ENCODE data around the gene GNA12. TPM values are rescaled to one million over a fixed set of nuclear protein-coding genes. Genes with fewer than 3 reads are reported as not detected.
A peak's percentile ranks its signal among the peaks of the same experiment; 100 is the strongest.

GNA12 gene
- total and polyA plus RNA-seq, 2 of the 4 experiments (the other 2 are of a cell fraction) = 14.3 to 93.9 TPM

- TF ChIP-seq BHLHE40 (IDR thresholded peaks at IDR 0.05; ENCODE audit: low read depth, low read length) = no peak
- TF ChIP-seq NFE2L2 (IDR thresholded peaks at IDR 0.05; ENCODE audit: low read depth, low read length) = no peak
- TF ChIP-seq CEBPB (IDR thresholded peaks at IDR 0.05; ENCODE audit: low read depth, low read length) = no peak
- TF ChIP-seq POLR2A (IDR thresholded peaks at IDR 0.05; ENCODE audit: low read depth, low read length) = no peak
- TF ChIP-seq USF2 (IDR thresholded peaks at IDR 0.05; ENCODE audit: low read depth, low read length) = no peak
- no peak for TF ChIP-seq MXI1 (IDR thresholded peaks at IDR 0.05; ENCODE audit: borderline replicate concordance, low read depth, low read length)
- TF ChIP-seq MAZ (IDR thresholded peaks at IDR 0.05; ENCODE audit: borderline replicate concordance, low read depth, low read length) = no peak
- TF ChIP-seq MAFK (IDR thresholded peaks at IDR 0.05; ENCODE audit: low read depth, low read length) = no peak
- no peak for TF ChIP-seq FOS (IDR thresholded peaks at IDR 0.05; ENCODE audit: low read depth, low read length)
- TF ChIP-seq ELK1 (IDR thresholded peaks at IDR 0.05; ENCODE audit: borderline replicate concordance, low read depth, low read length) = no peak
- TF ChIP-seq RAD21 (IDR thresholded peaks at IDR 0.05; ENCODE audit: low read length) = no peak
- TF ChIP-seq CTCF (conservative IDR thresholded peaks at IDR 0.05; ENCODE audit: low read depth, low read length) = no peak
- no peak for TF ChIP-seq RCOR1 (IDR thresholded peaks at IDR 0.05; ENCODE audit: insufficient replicate concordance, low read length)
- no peak for TF ChIP-seq SMC3 (IDR thresholded peaks at IDR 0.05; ENCODE audit: low read depth, low read length)
- no peak for TF ChIP-seq CHD1 (IDR thresholded peaks at IDR 0.05; ENCODE audit: low read depth, low read length)
- TF ChIP-seq RFX5 (IDR thresholded peaks at IDR 0.05; ENCODE audit: low read depth, low read length) = no peak
- no peak overlapping the region for H3K14ac ChIP-seq (replicated peaks; ENCODE audit: low read depth, low read length)
Observed at GRCh38 chr7:2802101-2802500, 42.0 kb downstream of the GNA12 start.

More at GRCh38 chr7:2802101-2802500, 42.0 kb downstream of the GNA12 start:
- in situ Hi-C loops (cut with MboI; ENCODE audit: low sequenced_read_pairs) (no loop called here), dilution Hi-C loops (cut with HindIII; ENCODE audit: low sequenced_read_pairs, unreplicated experiment) (no loop called here), intact Hi-C loops (cut with micrococcal nuclease) (no loop called here)
- Histone ChIP-seq H3K9me1 (ENCODE audit: insufficient read depth, low read length) (peaks cover 40% of the 10 kb centered on the region), H3K9ac (ENCODE audit: low read depth, low read length) (no peak overlapping the region), H3K27me3 (ENCODE audit: control insufficient read depth, insufficient read depth, low read length) (no peaks in the 10 kb centered on the region), H3K56ac (ENCODE audit: extremely low read depth, insufficient read depth, low read length) (no peak overlapping the region), H2AK5ac (ENCODE audit: low read depth, low read length) (no peak overlapping the region), H3K4me1 (ENCODE audit: control insufficient read depth, insufficient read depth, low read length) (peaks cover 26% of the 10 kb centered on the region), H2BK5ac (ENCODE audit: low read depth, low read length, poor library complexity, severe bottlenecking) (peak overlapping the region; percentile 94), H3K4me3 (ENCODE audit: insufficient read depth, low read depth, low read length) (no peak overlapping the region), H4K5ac (ENCODE audit: low read depth, low read length) (no peak overlapping the region), H2AK9ac (replicated peaks; ENCODE audit: low read depth, low read length, poor library complexity) (no peak overlapping the region), H3K9me3 (ENCODE audit: control insufficient read depth, insufficient read depth, low read length) (no peaks in the 10 kb centered on the region), H4K8ac (ENCODE audit: low read depth in 2 of 2, low read length in 2 of 2) (peak overlapping the region in 1 of 2 experiments; percentile 96; a peak in 1 of 4 replicates), H4K91ac (ENCODE audit: insufficient read depth, low read depth, low read length) (no peak overlapping the region), H2BK120ac (ENCODE audit: low read depth, low read length) (no peak overlapping the region), H2BK15ac (ENCODE audit: low read depth, low read length) (no peak overlapping the region), H4K20me1 (ENCODE audit: insufficient read depth, low read length) (peaks cover 2% of the 10 kb centered on the region; the same call in 1 of the 2 replicates), H3K18ac (ENCODE audit: low read depth, low read length) (no peak overlapping the region), H2AFZ (replicated peaks; ENCODE audit: low read length, poor library complexity) (no peak overlapping the region), H3K23ac (ENCODE audit: low read depth, low read length) (no peak overlapping the region), H3K36me3 (ENCODE audit: control insufficient read depth, insufficient read depth, low read length) (no peaks in the 10 kb centered on the region), H2BK20ac (ENCODE audit: low read depth, low read length) (no peak overlapping the region), H3K4me2 (ENCODE audit: low read depth, low read length) (peak overlapping the region; percentile 14; the same call in 1 of the 2 replicates), H3K27ac (ENCODE audit: insufficient read depth, low read length) (peak overlapping the region; percentile 37; the same call in 1 of the 2 replicates), H3K4ac (ENCODE audit: low read depth, low read length) (no peak overlapping the region), H3K79me1 (ENCODE audit: low read depth in 1 of 2, low read length in 2 of 2) (peaks cover 47 to 75% of the 10 kb centered on the region in 2 experiments)
- no TSS peak for BruUV-seq (replicated peaks)
- ChIA-PET POLR2A (ENCODE audit: unreplicated experiment) (interaction anchor here (0.8 to 0.9 kb wide), 2 partner anchors 11 to 38 kb away, joined by 3 read pairs; no protein-coding TSS in a partner anchor), CTCF (interaction anchor here (0.7 to 1.7 kb wide), 5 partner anchors 15 to 631 kb away, joined by 3 to 5 read pairs (median 4); no protein-coding TSS in a partner anchor)
- DNase-seq (peak; percentile 70), ATAC-seq (ENCODE audit: low read depth) (peak; percentile 16)
- WGBS, 2 experiments (ENCODE audit: extremely low coverage in 2 of 2, insufficient read length in 1 of 2) = no CpG with 5 or more reads among the region's 2 CpGs

All from IMR-90 (cell line).